Uterus (tissue), 2 donors: Measurements from ENCODE around the gene KLRC3.

Experiments used
- CTCF ChIP-seq, 4 experiments: fragments of 200-600 bp in 2 of 4; fragments of 450-650 bp in 2 of 4; sonication (generic) in 2 of 4; IDR thresholded peaks; one replicate each; pipeline ENCODE4 v1.5.1; 2016 to 2019; ENCODE audit warnings: antibody characterized with exemption in 4 of 4, mild to moderate bottlenecking in 2 of 4, moderate library complexity in 1 of 4
- POLR2A ChIP-seq, 2 donors: fragments of 450-650 bp; IDR thresholded peaks; one replicate each; pipeline ENCODE4 v1.6.1; 2016; ENCODE audit warnings: antibody characterized with exemption in 2 of 2, mild to moderate bottlenecking in 1 of 2, moderate library complexity in 1 of 2

- TF ChIP-seq CTCF (IDR thresholded peaks at IDR 0.05) = no peak
- TF ChIP-seq POLR2A (IDR thresholded peaks at IDR 0.05) = no peak
Observed at GRCh38 chr12:10454531-10454930, 34.1 kb upstream of the KLRC3 start.
